ENCODE data around the gene SLC2A6.

The SLC2A6 gene

GRCh38 chr9:133472753-133473378 is 6.0 kb downstream of the SLC2A6 start:
- FAIRE-seq (no peak), DNase-seq (ENCODE audit: insufficient read length, low spot score) (no peak)
- no peak for TF ChIP-seq POLR2AphosphoS5 (IDR thresholded peaks at IDR 0.05; ENCODE audit: low read depth, low read length)
- no peak for TF ChIP-seq SPI1 (IDR thresholded peaks at IDR 0.05; ENCODE audit: low read depth, low read length)
- no peak for TF ChIP-seq POLR2A (IDR thresholded peaks at IDR 0.05; ENCODE audit: low read depth, low read length)
- no peak for TF ChIP-seq TAF1 (IDR thresholded peaks at IDR 0.05; ENCODE audit: low read depth, low read length)
- no peak for TF ChIP-seq PAX5 (IDR thresholded peaks at IDR 0.05; ENCODE audit: insufficient read depth, low read length, severe bottlenecking)
- no peak for TF ChIP-seq POU2F2 (IDR thresholded peaks at IDR 0.05; ENCODE audit: low read depth, low read length)

- FAIRE-seq (no peak), DNase-seq (ENCODE audit: insufficient read length, low spot score) (no peak)
- no peak for TF ChIP-seq POLR2AphosphoS5 (IDR thresholded peaks at IDR 0.05; ENCODE audit: low read depth, low read length)
Observed at GRCh38 chr9:133472277-133472645, 6.6 kb downstream of the SLC2A6 start.

DNA sequence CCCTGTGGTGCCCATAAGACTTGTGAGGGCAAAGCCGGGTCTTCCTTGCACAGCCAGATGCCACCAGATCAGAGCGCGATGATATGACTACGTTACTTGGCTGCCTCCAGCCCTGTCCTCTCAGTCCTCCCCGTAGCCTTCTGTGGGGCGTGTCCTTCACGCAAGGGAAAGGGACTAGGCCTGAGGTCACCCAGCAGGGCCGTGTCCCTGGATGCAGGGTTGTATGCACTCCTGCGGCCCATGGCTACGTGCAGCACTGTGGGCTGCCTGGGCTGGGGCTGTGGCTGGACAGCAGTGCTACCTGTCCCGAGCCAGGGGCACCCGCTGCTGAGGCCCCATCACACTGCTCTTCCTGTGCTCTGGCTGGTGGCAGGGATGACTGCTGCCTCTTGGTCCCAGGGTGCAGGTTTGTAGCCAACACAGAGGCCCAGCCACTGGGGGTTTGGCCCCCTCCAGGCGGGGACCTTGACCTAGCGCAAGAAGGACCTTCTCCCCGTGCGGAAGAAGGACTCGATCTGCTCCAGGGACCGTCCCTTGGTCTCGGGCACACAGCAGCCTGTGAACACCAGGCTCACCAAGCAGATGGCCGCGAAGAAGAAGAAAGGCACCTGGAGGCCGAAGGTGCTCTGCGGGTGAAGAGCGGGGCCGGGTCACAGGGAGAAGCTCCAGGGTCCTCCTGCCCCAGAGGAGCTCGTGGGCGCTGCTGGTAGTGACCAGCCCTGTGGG is 7.2 kb downstream of the SLC2A6 start:
- TF ChIP-seq POLR2AphosphoS5 (IDR thresholded peaks at IDR 0.05; ENCODE audit: low read depth, low read length) (no peak), POLR2A (IDR thresholded peaks at IDR 0.05; ENCODE audit: low read depth, low read length) (no peak), SPI1 (IDR thresholded peaks at IDR 0.05; ENCODE audit: low read depth, low read length) (no peak), POU2F2 (IDR thresholded peaks at IDR 0.05; ENCODE audit: low read depth, low read length) (no peak), PAX5 (IDR thresholded peaks at IDR 0.05; ENCODE audit: insufficient read depth, low read length, severe bottlenecking) (no peak), TAF1 (IDR thresholded peaks at IDR 0.05; ENCODE audit: low read depth, low read length) (no peak)
- FAIRE-seq (no peak), DNase-seq (ENCODE audit: insufficient read length, low spot score) (no peak)

DNA sequence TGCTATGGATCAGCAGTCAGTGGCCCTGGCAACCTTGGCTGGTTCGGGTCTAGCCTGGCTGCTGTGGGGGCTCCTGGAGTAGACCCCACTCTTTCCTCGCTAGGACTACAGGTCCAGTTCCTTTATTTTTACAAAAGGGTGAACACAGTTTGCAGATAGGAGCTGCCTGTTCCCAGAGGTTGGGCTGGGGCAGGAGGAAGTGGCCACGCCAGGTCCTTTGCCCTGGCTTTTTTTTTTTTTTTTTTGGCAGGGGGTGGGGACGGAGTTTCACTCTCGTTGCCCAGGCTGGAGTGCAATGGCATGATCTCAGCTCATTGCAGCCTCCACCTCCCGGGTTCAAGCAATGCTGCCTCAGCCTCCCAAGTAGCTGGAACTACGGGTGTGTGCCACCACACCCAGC is 7.9 kb downstream of the SLC2A6 start:
- FAIRE-seq: no peak
- TF ChIP-seq PAX5 (IDR thresholded peaks at IDR 0.05; ENCODE audit: insufficient read depth, low read length, severe bottlenecking) (no peak), SPI1 (IDR thresholded peaks at IDR 0.05; ENCODE audit: low read depth, low read length) (no peak), POLR2A (IDR thresholded peaks at IDR 0.05; ENCODE audit: low read depth, low read length) (no peak), TAF1 (IDR thresholded peaks at IDR 0.05; ENCODE audit: low read depth, low read length) (no peak), POU2F2 (IDR thresholded peaks at IDR 0.05; ENCODE audit: low read depth, low read length) (no peak), POLR2AphosphoS5 (IDR thresholded peaks at IDR 0.05; ENCODE audit: low read depth, low read length) (no peak)
- no peak for DNase-seq (ENCODE audit: insufficient read length, low spot score)

- FAIRE-seq: no peak
- no peak for DNase-seq (ENCODE audit: insufficient read length, low spot score)
- no peak for TF ChIP-seq POU2F2 (IDR thresholded peaks at IDR 0.05; ENCODE audit: low read depth, low read length)
Observed at GRCh38 chr9:133470427-133470924, 8.4 kb downstream of the SLC2A6 start.

- FAIRE-seq (no peak), DNase-seq (ENCODE audit: insufficient read length, low spot score) (no peak)
- no peak for TF ChIP-seq POLR2A (IDR thresholded peaks at IDR 0.05; ENCODE audit: low read depth, low read length)
- no peak for TF ChIP-seq POU2F2 (IDR thresholded peaks at IDR 0.05; ENCODE audit: low read depth, low read length)
Observed at GRCh38 chr9:133468777-133469421, 10.0 kb downstream of the SLC2A6 start.

GRCh38 chr9:133468374-133468773 is 10.5 kb downstream of the SLC2A6 start:
- DNase-seq (ENCODE audit: insufficient read length, low spot score) (no peak), FAIRE-seq (no peak)
- TF ChIP-seq POU2F2 (IDR thresholded peaks at IDR 0.05; ENCODE audit: low read depth, low read length) (no peak), SPI1 (IDR thresholded peaks at IDR 0.05; ENCODE audit: low read depth, low read length) (no peak), POLR2A (IDR thresholded peaks at IDR 0.05; ENCODE audit: low read depth, low read length) (no peak), POLR2AphosphoS5 (IDR thresholded peaks at IDR 0.05; ENCODE audit: low read depth, low read length) (no peak), PAX5 (IDR thresholded peaks at IDR 0.05; ENCODE audit: insufficient read depth, low read length, severe bottlenecking) (no peak), TAF1 (IDR thresholded peaks at IDR 0.05; ENCODE audit: low read depth, low read length) (no peak)

- TF ChIP-seq POLR2A (IDR thresholded peaks at IDR 0.05; ENCODE audit: low read depth, low read length) (no peak), SPI1 (IDR thresholded peaks at IDR 0.05; ENCODE audit: low read depth, low read length) (no peak), POLR2AphosphoS5 (IDR thresholded peaks at IDR 0.05; ENCODE audit: low read depth, low read length) (0 out of 2 replicates have a peak, but pooled peaks have one; percentile 9)
- no peak for DNase-seq (ENCODE audit: insufficient read length, low spot score)
- no peak for FAIRE-seq
Observed at GRCh38 chr9:133467101-133467500, 11.8 kb downstream of the SLC2A6 start.

DNA sequence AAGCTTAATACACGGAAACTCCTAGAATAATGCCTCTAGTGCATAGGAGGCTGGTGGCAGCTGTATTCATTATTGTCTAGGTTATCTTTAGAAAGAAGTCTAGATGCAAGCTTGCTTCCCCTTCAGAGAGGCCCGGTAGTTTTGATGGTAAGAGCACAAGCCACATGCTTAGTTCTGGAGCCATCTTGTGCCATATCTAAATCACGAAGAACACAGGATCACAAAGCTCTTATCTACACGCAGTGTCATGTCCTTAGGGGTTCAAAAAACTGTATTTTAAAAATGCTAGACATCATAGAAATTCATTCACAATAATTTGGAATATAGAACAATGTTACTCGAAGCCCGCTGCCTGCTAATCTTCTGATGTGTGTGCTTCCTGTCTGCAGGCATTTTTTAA is 12.9 kb downstream of the SLC2A6 start:
- DNase-seq (ENCODE audit: insufficient read length, low spot score) (no peak), FAIRE-seq (no peak)
- TF ChIP-seq POLR2A (IDR thresholded peaks at IDR 0.05; ENCODE audit: low read depth, low read length): no peak
- no peak for TF ChIP-seq POU2F2 (IDR thresholded peaks at IDR 0.05; ENCODE audit: low read depth, low read length)
- TF ChIP-seq POLR2AphosphoS5 (IDR thresholded peaks at IDR 0.05; ENCODE audit: low read depth, low read length): no peak
- no peak for TF ChIP-seq PAX5 (IDR thresholded peaks at IDR 0.05; ENCODE audit: insufficient read depth, low read length, severe bottlenecking)
- no peak for TF ChIP-seq TAF1 (IDR thresholded peaks at IDR 0.05; ENCODE audit: low read depth, low read length)
- no peak for TF ChIP-seq SPI1 (IDR thresholded peaks at IDR 0.05; ENCODE audit: low read depth, low read length)

DNA sequence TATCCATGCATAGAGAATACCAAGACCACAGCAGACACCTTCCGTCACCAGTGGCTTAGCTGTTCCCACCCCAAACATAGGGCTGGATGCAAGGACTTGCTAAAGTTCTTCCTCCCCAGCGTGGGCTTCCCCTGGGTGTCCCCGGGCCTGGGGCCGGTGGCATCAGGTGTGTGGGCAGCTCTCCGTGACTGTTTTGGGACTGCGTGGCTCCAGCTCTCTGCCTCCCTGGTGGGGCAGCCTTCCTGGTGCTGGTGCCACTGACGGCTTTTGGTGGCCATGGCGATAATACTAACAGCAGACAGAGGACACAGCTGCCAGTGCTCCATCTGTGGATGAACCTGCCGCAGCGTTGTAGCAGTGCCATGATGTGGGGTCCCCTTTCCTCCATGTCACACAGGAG is 14.3 kb downstream of the SLC2A6 start:
- no peak for FAIRE-seq

More for the DNA sequence above, 14.3 kb downstream of the SLC2A6 start:
- DNase-seq (ENCODE audit: insufficient read length, low spot score): no peak
- TF ChIP-seq POLR2AphosphoS5 (IDR thresholded peaks at IDR 0.05; ENCODE audit: low read depth, low read length) (no peak), PAX5 (IDR thresholded peaks at IDR 0.05; ENCODE audit: insufficient read depth, low read length, severe bottlenecking) (no peak), POU2F2 (IDR thresholded peaks at IDR 0.05; ENCODE audit: low read depth, low read length) (no peak), TAF1 (IDR thresholded peaks at IDR 0.05; ENCODE audit: low read depth, low read length) (no peak), SPI1 (IDR thresholded peaks at IDR 0.05; ENCODE audit: low read depth, low read length) (no peak), POLR2A (IDR thresholded peaks at IDR 0.05; ENCODE audit: low read depth, low read length) (no peak)

Data from GM12891 (cell line).